Measurements from ENCODE around the gene RNASEL.

Gene RNASEL

DNA sequence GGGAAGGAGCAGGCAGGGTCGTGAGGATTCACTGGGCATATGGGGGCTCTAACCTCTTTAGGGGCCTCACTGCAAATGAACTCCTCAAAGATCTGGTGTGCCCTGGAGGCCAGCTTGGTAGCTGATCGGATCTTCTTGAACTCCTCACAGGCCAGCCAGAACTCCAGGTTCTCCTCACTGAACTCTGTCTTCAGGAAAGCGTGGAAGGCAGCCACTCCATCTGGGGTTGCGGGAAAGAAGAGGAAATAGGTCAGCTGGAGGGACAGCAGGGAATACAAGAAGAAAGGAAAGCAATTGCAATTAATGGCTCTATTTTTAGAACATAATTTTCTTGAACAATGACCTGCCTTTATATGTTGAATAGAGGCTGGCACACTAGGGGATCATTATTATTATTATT is 12.9 kb upstream of the RNASEL start:
- ATAC-seq: no peak
- no peak for TF ChIP-seq OSR1 (CRISPR knock-in tag; IDR thresholded peaks at IDR 0.05)
- no peak for TF ChIP-seq SNAI2 (CRISPR knock-in tag; IDR thresholded peaks at IDR 0.05)
- no peak for TF ChIP-seq ESRRG (CRISPR knock-in tag; IDR thresholded peaks at IDR 0.05)

DNA sequence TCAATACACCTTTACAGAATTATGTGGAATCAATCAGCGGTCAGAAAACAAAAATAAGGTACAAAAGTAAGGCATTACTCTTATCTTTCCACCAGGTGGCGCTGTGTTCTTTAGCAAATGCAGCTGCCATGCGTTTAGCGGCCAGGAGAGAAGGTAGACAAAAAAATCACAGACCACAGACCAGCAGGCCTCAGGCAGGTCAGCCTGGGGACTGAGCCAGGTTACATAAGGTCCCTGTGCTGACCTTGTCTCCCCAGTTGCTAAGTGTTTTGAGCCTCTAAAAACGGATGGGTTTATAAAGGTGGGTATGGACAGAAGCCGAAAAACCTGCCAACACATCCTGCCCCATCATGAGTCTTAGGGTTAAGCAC is 12.3 kb upstream of the RNASEL start:
- peak; percentile 49 for ATAC-seq
- 0 out of 2 replicates have a peak, but pooled peaks have one; percentile 15 for TF ChIP-seq TSHZ2 (CRISPR knock-in tag; IDR thresholded peaks at IDR 0.05)
- no peak for TF ChIP-seq ZFP30 (CRISPR knock-in tag; IDR thresholded peaks at IDR 0.05)
- TF ChIP-seq ESRRG (CRISPR knock-in tag; IDR thresholded peaks at IDR 0.05): no peak

GRCh38 chr1:182600745-182601415 is 11.8 kb upstream of the RNASEL start:
- ATAC-seq: no peak
- TF ChIP-seq PPARA (CRISPR knock-in tag; IDR thresholded peaks at IDR 0.05; ENCODE audit: borderline replicate concordance): no peak
- TF ChIP-seq PATZ1 (CRISPR knock-in tag; IDR thresholded peaks at IDR 0.05; ENCODE audit: borderline replicate concordance): no peak
- TF ChIP-seq ZNF70 (CRISPR knock-in tag; IDR thresholded peaks at IDR 0.05): no peak
- no peak for TF ChIP-seq ISL1 (CRISPR knock-in tag; IDR thresholded peaks at IDR 0.05)
- TF ChIP-seq TSHZ2 (CRISPR knock-in tag; IDR thresholded peaks at IDR 0.05): no peak
- no peak for TF ChIP-seq ZNF565 (CRISPR knock-in tag; conservative IDR thresholded peaks at IDR 0.05; ENCODE audit: low read depth)
- no peak for TF ChIP-seq SNAI2 (CRISPR knock-in tag; IDR thresholded peaks at IDR 0.05)
- no peak for TF ChIP-seq ZFP30 (CRISPR knock-in tag; IDR thresholded peaks at IDR 0.05)
- no peak for TF ChIP-seq ZC3H10 (CRISPR knock-in tag; IDR thresholded peaks at IDR 0.05)
- no peak for TF ChIP-seq POU6F1 (CRISPR knock-in tag; IDR thresholded peaks at IDR 0.05; ENCODE audit: borderline replicate concordance, low read depth)
- no peak for TF ChIP-seq CSDC2 (CRISPR knock-in tag; IDR thresholded peaks at IDR 0.05)
- TF ChIP-seq CSRNP3 (CRISPR knock-in tag; IDR thresholded peaks at IDR 0.05): no peak
- TF ChIP-seq TOX (CRISPR knock-in tag; IDR thresholded peaks at IDR 0.05; ENCODE audit: borderline replicate concordance): no peak
- no peak for TF ChIP-seq ESRRG (CRISPR knock-in tag; IDR thresholded peaks at IDR 0.05)
- no peak for TF ChIP-seq OSR1 (CRISPR knock-in tag; IDR thresholded peaks at IDR 0.05)
- TF ChIP-seq CREB5 (CRISPR knock-in tag; IDR thresholded peaks at IDR 0.05; ENCODE audit: low read depth): no peak
- no peak for TF ChIP-seq GLIS3 (CRISPR knock-in tag; IDR thresholded peaks at IDR 0.05)

Data from SK-N-SH treated with all-trans-retinoic acid at 6 μM for 48 hours (cell line).